Fibroblast of pulmonary artery (primary cell): ENCODE data around the gene GABBR1.
"Not testable (repeated sequence)": the region's sequence is repeated elsewhere in the genome, so short reads cannot be mapped to it uniquely, and the experiment has no call there.

ENCODE experiments used
- DNase-seq: peaks from one replicate; pipeline ENCODE4 v3.0.0-alpha.2; 2010; ENCODE audit warnings: low read depth
- H3K4me3 ChIP-seq: replicated peaks from 2 replicates; pipeline ENCODE4 v1.5.1; 2011; ENCODE audit warnings: low read depth, mild to moderate bottlenecking, control low read depth, low read length, moderate library complexity
- TF ChIP-seq, protein P1 (sequence below): IDR thresholded peaks from 2 replicates; pipeline ENCODE4 v1.5.1; 2011; ENCODE audit warnings: mild to moderate bottlenecking, control low read depth, low read length, inconsistent platforms; ENCODE audit errors: missing control alignments

GABBR1 gene

DNA sequence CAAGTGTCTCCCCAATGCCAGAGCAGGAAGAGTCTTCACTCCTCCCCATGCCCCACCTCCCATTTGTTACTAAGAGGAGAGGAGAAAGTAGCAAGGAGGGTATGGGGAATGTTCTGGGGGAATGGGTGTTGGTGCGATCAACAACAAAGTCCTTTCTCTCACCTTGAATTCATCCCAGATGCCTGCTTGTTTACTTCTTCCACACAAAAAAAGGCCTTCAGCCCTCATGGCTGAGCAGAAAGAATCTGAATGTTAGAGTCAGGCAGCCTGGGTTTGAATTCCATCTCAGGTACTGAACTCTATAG, 33.8 kb upstream of the GABBR1 start:
- no peak overlapping the region for H3K4me3 ChIP-seq
- TF ChIP-seq, protein P1, sequence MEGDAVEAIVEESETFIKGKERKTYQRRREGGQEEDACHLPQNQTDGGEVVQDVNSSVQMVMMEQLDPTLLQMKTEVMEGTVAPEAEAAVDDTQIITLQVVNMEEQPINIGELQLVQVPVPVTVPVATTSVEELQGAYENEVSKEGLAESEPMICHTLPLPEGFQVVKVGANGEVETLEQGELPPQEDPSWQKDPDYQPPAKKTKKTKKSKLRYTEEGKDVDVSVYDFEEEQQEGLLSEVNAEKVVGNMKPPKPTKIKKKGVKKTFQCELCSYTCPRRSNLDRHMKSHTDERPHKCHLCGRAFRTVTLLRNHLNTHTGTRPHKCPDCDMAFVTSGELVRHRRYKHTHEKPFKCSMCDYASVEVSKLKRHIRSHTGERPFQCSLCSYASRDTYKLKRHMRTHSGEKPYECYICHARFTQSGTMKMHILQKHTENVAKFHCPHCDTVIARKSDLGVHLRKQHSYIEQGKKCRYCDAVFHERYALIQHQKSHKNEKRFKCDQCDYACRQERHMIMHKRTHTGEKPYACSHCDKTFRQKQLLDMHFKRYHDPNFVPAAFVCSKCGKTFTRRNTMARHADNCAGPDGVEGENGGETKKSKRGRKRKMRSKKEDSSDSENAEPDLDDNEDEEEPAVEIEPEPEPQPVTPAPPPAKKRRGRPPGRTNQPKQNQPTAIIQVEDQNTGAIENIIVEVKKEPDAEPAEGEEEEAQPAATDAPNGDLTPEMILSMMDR: no peak
- no peak for DNase-seq

DNA sequence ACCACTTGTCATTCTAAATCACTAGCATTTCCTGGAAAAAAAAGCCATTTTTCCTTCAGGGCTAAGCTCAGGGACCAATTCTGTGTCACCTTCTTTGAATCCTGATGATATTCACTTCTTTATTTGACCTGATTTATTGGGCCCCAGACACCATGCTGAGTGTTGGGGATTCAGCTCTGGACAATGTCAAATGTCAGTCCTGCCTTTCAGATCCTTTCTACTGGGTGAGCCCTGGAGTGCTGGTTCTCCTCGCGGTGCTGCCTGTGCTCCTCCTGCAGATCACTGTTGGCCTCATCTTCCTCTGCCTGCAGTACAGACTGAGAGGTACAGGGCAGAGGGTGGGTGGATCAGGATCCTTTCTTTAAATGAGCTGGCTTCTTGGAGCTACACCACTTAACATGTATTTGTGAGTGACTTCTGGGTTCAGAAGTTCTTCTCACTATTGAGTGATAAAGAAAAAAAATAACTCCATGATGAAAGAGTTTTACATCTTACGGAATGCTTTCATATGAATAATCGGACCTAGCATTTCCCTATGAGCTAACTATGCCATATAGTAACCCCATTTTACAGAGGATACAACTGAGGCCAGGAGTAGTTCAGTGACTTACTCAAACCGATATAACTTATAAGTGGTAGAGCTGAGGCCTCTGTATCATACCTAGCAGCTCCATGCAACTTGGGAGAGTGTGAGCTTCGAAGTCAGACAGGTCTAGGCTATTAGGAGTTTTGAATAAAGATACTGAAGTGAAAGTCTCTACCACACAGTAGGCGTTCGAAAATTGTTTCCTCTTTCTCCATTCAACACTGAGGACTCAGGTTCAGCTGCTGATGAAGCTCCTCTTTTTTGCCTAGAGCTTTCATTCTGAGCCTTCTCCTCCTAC, 33.2 kb upstream of the GABBR1 start:
- TF ChIP-seq, protein P1: no peak
- no peak for DNase-seq
- no peak overlapping the region for H3K4me3 ChIP-seq

DNA sequence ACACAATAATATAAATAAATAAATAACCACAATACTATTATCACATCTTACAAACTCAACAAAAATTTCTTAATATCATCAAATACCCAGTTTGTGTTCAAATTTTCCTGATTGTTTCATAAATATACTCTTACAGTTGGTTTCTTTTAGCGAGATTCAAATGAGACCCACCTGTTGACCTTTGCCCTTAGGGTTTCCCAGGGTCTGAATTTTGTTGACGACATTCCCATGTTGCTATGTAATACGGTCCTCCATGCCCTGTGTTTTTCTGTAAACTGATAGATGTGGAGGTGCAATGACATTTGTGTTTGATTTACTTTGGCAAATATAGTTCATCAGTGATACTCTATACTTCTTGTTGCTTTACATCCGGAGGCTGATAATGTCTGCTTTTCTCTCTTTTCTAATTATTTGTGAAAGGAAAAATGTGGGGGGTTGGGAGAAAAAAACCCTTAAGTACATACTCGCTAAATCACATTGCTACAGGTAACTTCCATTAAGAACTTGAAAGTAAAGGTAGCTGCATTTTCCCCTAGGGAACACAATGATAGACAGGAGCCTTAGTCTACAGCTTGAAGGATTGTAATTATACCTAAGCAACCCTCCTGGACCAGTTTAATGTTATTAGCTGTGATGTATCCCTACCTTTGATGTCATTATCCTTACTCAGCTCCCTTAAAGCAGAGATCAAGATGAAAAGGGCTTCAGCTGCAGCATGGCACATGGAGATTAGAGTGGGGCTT, 30.5 kb upstream of the GABBR1 start:
- no peak for DNase-seq
- TF ChIP-seq, protein P1: no peak
- H3K4me3 ChIP-seq: no peak overlapping the region

DNA sequence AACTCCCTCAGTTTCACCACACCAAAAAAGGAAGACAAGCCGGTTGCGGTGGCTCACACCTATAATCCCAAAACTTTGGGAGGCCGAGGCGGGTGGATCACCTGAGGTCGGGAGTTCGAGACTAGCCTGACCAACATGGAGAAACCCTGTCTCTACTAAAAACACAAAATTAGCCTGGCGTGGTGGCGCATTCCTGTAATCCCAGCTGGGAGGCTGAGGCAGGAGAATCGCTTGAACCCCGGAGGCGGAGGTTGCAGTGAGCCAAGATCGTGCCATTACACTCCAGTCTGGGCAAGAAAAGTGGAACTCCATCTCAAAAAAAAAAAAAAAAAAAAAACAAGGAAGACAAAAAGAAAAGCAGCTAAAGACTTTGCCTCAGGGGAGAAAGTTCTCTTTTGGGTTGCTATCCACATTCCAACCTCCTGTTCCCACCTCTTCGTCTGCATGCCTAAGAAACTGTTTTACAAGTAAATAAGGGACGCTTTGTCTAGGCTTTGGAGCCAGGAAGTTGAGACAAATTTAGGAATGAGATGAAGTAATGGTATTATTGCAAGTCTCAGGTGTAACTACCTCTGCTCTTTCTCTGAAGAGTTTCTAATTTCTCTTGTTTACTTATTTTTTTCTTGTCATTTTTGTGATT, 28.6 kb upstream of the GABBR1 start:
- DNase-seq, H3K4me3 ChIP-seq: not testable (repeated sequence)

DNA sequence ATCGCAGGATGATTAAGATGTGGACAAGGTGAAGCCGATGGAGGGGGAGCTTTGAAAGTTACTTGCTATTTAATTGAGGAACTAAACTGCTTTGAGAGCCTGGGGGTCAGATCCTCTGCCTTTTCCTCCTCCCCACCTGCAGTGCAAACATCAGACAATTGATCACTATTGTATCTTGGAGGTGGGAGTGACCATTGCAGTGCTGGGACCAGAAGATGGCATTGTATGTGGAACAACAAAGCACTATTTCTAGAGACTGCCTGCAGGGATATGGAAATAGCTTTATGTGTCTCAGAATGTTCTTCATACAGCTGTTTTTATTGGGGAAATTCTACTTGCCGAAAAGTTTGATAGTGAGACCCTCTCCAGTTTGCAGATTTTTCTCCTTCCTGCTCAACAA, 28.1 kb upstream of the GABBR1 start:
- no peak for DNase-seq
- TF ChIP-seq, protein P1: no peak
- no peak overlapping the region for H3K4me3 ChIP-seq

DNA sequence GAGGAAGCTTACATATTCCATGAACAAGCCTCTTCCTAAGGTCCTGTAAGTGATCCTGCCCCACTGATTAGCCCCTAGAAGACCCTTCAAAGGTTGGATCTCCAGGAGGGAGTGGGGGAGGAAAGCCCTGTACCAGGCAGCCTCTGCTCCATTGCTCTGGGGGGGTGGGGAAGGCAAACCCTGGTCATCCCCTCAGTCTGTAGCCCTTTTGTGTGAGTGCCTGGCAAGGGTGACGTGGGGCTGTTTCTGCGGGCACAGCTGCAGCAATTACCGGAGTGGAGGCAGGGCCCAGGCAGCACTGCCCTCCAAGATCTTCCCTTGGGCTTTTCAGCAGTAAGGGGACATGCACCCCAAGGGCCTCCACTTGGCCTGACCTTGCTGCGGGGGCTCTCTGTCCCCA, 23.8 kb upstream of the GABBR1 start, which contains the start of gene MOG:
Gene MOG (plus strand): TSS at position 295 of the 400 bp plus-strand sequence. CDS start 118 bp downstream, outside the sequence.
- TF ChIP-seq, protein P1: no peak
- DNase-seq: no peak
- H3K4me3 ChIP-seq: no peak within 1 kb of the TSS

DNA sequence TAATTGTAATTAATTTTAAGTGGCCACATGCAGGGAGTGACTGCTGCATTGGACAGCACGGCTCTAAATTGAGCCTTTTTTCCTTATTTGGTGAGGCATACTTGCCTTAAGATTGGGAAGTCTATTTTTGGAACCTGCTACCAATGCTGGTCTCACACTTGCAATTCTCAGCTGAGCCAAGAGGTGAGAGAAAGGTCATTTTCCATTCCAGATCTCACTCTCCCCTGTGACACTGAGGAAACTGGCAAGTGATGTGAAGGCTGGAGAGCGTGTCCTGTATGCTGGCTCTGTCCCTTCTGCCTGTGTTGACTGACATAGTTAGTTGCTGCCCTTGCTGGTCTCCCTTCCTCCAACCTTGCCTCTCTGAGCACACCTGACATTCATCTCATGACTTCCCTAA, 23.2 kb upstream of the GABBR1 start:
- TF ChIP-seq, protein P1: no peak
- DNase-seq: no peak
- no peak overlapping the region for H3K4me3 ChIP-seq
